Endothelial cell (in vitro differentiated cells): Measurements from ENCODE around the gene RPS5. TPM values are rescaled to one million over a fixed set of nuclear protein-coding genes. Genes with fewer than 3 reads are reported as not detected.
A peak's percentile ranks its signal among the peaks of the same experiment; 100 is the strongest.

Experiments used
- DNase-seq: peaks from one replicate; pipeline ENCODE4 v3.0.0; 2021; ENCODE audit warnings: low spot score
- H3K27ac Mint-ChIP-seq: one replicate; pipeline ENCODE4 v1.8.0; 2021; ENCODE audit warnings: mixed read lengths, inconsistent platforms; ENCODE audit not compliant: unreplicated experiment
- H3K27me3 Mint-ChIP-seq: one replicate; pipeline ENCODE4 v1.8.0; 2021; ENCODE audit warnings: mild to moderate bottlenecking, moderate library complexity, mixed read lengths, inconsistent platforms; ENCODE audit not compliant: unreplicated experiment
- H3K36me3 Mint-ChIP-seq: one replicate; pipeline ENCODE4 v1.8.0; 2021; ENCODE audit warnings: mild to moderate bottlenecking, low read depth, mixed read lengths, inconsistent platforms; ENCODE audit not compliant: unreplicated experiment
- H3K4me1 Mint-ChIP-seq: one replicate; pipeline ENCODE4 v1.8.0; 2021; ENCODE audit warnings: mild to moderate bottlenecking, mixed read lengths, inconsistent platforms; ENCODE audit not compliant: unreplicated experiment
- H3K4me3 Mint-ChIP-seq: one replicate; pipeline ENCODE4 v1.8.0; 2021; ENCODE audit warnings: mild to moderate bottlenecking, mixed read lengths, inconsistent platforms; ENCODE audit not compliant: unreplicated experiment
- H3K9me3 Mint-ChIP-seq: one replicate; pipeline ENCODE4 v1.8.0; 2021; ENCODE audit warnings: mixed read lengths, inconsistent platforms; ENCODE audit not compliant: unreplicated experiment
- CTCF ChIP-seq: fragments of 200-600 bp; sonication (generic); IDR thresholded peaks from one replicate; pipeline ENCODE4 v1.5.0; 2021; ENCODE audit warnings: antibody characterized with exemption; ENCODE audit not compliant: unreplicated experiment
- total RNA-seq: library from RNA; stranded (reverse); fragmentation: NEBNext Ultra II Directional; extraction: Animal tissue kit (Norgen Biotek cat#: 25700); gene quantifications from one replicate; pipeline ENCODE4 v1.2.1, GENCODE V29; 2021; ENCODE audit not compliant: unreplicated experiment

Gene RPS5
- total RNA-seq, 1 donor from 2014 or later = 1,047 TPM

- H3K4me3 Mint-ChIP-seq = no peak overlapping the region
- no peak for DNase-seq
- peaks cover 3% of the 10 kb centered on the region for H3K4me1 Mint-ChIP-seq
- peaks cover 6% of the 10 kb centered on the region for H3K36me3 Mint-ChIP-seq
- H3K27me3 Mint-ChIP-seq = peaks cover 21% of the 10 kb centered on the region
- no peak for TF ChIP-seq CTCF
- no peaks in the 10 kb centered on the region for H3K9me3 Mint-ChIP-seq
- no peak overlapping the region for H3K27ac Mint-ChIP-seq
Measured at GRCh38 chr19:58357481-58358145, 29.5 kb upstream of the RPS5 start.

- no peaks in the 10 kb centered on the region for H3K9me3 Mint-ChIP-seq
- peak overlapping the region; percentile 100 for H3K27ac Mint-ChIP-seq
- H3K4me3 Mint-ChIP-seq = peak overlapping the region; percentile 97
- peaks cover 4% of the 10 kb centered on the region for H3K36me3 Mint-ChIP-seq
- H3K4me1 Mint-ChIP-seq = peaks cover 3% of the 10 kb centered on the region
- H3K27me3 Mint-ChIP-seq = peaks cover 13% of the 10 kb centered on the region
- peak; percentile 63 for DNase-seq
- TF ChIP-seq CTCF = no peak
Measured at GRCh38 chr19:58361900-58362271, 25.2 kb upstream of the RPS5 start.

- TF ChIP-seq CTCF = no peak
- Mint-ChIP-seq H3K4me1 (peaks cover 3% of the 10 kb centered on the region), H3K9me3 (no peaks in the 10 kb centered on the region), H3K27me3 (peaks cover 13% of the 10 kb centered on the region), H3K36me3 (peaks cover 6% of the 10 kb centered on the region), H3K27ac (peak within 1 kb of the TSS; percentile 100), H3K4me3 (peak within 1 kb of the TSS; percentile 97)
- DNase-seq = peak; percentile 97
Measured at GRCh38 chr19:58362272-58362994, 24.6 kb upstream of the RPS5 start, which contains the start of gene ZNF497. TSS of gene ZNF497 (minus strand) at chr19:58362751. CDS start at chr19:58357635, 5,116 bp downstream.

- H3K4me3 Mint-ChIP-seq = no peak overlapping the region
- DNase-seq = no peak
Measured at GRCh38 chr19:58364146-58364545, 22.9 kb upstream of the RPS5 start.

More at GRCh38 chr19:58364146-58364545, 22.9 kb upstream of the RPS5 start:
- Mint-ChIP-seq H3K36me3 (peaks cover 6% of the 10 kb centered on the region), H3K27ac (no peak overlapping the region), H3K4me1 (peaks cover 3% of the 10 kb centered on the region), H3K27me3 (peaks cover 9% of the 10 kb centered on the region), H3K9me3 (no peaks in the 10 kb centered on the region)
- TF ChIP-seq CTCF = no peak
